ENCODE results near the gene GALNT18. TPM values are rescaled to one million over a fixed set of nuclear protein-coding genes. Genes with fewer than 3 reads are reported as not detected.

Gene GALNT18
- total and polyA plus RNA-seq, 8 donors, result 16.4 to 42.6 (median 23.0) TPM

DNA sequence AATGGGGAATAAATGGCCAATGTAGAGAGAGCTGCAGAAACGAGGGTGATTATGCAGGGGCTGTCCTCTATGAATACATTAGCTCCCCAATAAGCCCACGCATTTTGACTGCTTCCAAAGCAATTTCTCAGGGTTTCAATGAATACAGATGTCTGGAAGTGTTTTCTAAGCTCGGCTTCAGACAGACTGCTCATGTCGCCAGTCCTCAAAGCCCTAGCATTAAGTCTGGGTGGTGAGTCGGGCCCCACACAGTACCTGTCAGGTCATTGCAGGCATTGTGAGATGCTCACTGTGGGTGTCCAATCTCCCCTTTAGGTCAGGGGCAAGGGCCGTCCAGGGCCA, 250.9 kb downstream of the GALNT18 start:
- Histone ChIP-seq H3K27me3 (no peaks in the 10 kb centered on the region), H3K9me3 (no peaks in the 10 kb centered on the region), H3K4me3 (no peak overlapping the region), H3K4me1 (no peaks in the 10 kb centered on the region), H3K36me3 (peaks cover 0 to 14% of the 10 kb centered on the region in 2 donors), H3K27ac (no peak overlapping the region)
- DNase-seq (no peak), ATAC-seq (no peak)
- intact Hi-C loops (cut with DNase I), result no loop called here
- TF ChIP-seq, protein P1, sequence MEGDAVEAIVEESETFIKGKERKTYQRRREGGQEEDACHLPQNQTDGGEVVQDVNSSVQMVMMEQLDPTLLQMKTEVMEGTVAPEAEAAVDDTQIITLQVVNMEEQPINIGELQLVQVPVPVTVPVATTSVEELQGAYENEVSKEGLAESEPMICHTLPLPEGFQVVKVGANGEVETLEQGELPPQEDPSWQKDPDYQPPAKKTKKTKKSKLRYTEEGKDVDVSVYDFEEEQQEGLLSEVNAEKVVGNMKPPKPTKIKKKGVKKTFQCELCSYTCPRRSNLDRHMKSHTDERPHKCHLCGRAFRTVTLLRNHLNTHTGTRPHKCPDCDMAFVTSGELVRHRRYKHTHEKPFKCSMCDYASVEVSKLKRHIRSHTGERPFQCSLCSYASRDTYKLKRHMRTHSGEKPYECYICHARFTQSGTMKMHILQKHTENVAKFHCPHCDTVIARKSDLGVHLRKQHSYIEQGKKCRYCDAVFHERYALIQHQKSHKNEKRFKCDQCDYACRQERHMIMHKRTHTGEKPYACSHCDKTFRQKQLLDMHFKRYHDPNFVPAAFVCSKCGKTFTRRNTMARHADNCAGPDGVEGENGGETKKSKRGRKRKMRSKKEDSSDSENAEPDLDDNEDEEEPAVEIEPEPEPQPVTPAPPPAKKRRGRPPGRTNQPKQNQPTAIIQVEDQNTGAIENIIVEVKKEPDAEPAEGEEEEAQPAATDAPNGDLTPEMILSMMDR (IDR thresholded peaks at IDR 0.05), result no peak

DNA sequence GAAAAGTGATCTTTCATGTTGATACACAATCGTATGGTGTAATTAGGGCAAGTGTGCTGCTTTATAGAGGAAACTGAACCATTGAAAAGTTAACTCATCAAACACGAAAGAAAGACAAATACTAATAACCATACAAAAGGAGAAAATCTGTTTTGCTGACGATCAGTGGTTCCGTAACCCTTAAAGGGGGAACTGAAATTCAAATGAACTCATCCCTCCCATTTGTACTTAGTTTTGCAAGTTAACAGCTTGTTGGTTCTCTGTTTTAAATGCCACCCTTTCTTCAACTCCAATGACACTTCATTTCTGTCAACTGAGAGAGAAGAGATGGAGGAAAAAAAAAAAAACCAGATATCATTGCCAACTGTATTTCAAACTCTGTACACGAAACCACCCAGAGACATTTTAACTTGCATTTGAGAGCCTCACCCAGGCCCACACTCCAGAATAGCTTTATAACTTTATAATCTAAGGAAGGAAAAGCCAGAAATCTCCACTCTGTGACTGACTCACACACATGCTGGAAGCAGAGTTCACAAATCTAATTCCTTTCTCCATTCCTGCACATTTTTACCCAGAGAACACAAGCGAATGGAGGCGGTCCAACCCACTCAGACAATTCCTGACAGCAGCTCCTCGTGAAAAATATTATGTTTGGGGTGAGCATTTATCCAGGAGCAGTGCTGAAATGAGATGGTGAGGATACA, 251.4 kb downstream of the GALNT18 start:
- Histone ChIP-seq H3K27ac (no peak overlapping the region), H3K9me3 (no peaks in the 10 kb centered on the region), H3K27me3 (no peaks in the 10 kb centered on the region), H3K4me1 (no peaks in the 10 kb centered on the region), H3K4me3 (no peak overlapping the region), H3K36me3 (peaks cover 0 to 17% of the 10 kb centered on the region in 2 donors)
- TF ChIP-seq, protein P1 (IDR thresholded peaks at IDR 0.05), result no peak
- DNase-seq (no peak), ATAC-seq (no peak)
- intact Hi-C loops (cut with DNase I), result no loop called here

DNA sequence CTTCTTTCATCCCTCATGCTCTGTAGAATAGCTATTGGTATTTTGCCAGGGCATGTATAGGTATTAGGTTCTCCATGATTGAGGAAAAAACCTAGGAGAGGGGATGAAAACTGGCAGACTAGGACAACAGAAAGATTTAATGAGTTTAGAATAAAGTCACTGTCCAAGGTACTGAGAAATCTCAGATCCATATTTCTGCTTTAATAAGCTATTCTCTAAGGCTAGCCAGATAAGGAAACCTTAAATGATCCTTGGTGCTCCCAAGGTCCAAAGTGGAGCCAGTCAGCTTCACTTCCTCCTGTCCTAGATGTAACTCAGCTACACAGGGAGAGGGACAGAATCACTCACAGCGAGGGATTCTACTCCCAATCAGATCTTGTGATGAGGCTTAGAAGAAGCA, 255.0 kb downstream of the GALNT18 start:
- Histone ChIP-seq H3K4me1 (no peaks in the 10 kb centered on the region), H3K27ac (no peak overlapping the region), H3K4me3 (no peak overlapping the region), H3K9me3 (no peaks in the 10 kb centered on the region), H3K36me3 (peaks cover 0 to 3% of the 10 kb centered on the region in 2 donors), H3K27me3 (no peaks in the 10 kb centered on the region)
- ATAC-seq (no peak), DNase-seq (no peak)
- intact Hi-C loops (cut with DNase I), result no loop called here
- TF ChIP-seq, protein P1 (IDR thresholded peaks at IDR 0.05), result no peak

DNA sequence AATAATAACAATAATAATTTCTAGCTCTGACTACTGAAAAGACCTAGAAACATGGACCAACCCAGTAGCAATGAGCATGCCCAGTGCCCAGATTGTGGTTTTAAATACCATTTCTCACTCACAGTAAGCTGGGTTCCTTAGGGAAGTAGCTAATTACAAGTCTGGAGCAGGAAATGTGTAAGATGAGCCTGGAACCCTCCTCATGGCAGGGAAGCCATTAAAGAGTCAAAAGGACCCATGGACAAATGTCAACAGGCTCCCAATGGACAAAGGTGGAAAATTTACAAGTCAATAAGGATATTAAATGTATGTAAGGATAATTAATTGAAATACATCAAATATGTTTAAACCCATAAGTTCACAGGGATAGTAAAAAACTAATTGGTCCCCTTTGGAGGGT, 258.1 kb downstream of the GALNT18 start:
- TF ChIP-seq, protein P1 (IDR thresholded peaks at IDR 0.05), result no peak
- H3K36me3 ChIP-seq, result peaks cover 0 to 3% of the 10 kb centered on the region in 2 donors
- H3K4me1 ChIP-seq, result no peaks in the 10 kb centered on the region
- H3K27me3 ChIP-seq, result no peaks in the 10 kb centered on the region
- H3K27ac ChIP-seq, result no peak overlapping the region
- ATAC-seq (no peak), DNase-seq (no peak)
- intact Hi-C loops (cut with DNase I), result no loop called here
- H3K4me3 ChIP-seq, result no peak overlapping the region
- no peaks in the 10 kb centered on the region for H3K9me3 ChIP-seq

DNA sequence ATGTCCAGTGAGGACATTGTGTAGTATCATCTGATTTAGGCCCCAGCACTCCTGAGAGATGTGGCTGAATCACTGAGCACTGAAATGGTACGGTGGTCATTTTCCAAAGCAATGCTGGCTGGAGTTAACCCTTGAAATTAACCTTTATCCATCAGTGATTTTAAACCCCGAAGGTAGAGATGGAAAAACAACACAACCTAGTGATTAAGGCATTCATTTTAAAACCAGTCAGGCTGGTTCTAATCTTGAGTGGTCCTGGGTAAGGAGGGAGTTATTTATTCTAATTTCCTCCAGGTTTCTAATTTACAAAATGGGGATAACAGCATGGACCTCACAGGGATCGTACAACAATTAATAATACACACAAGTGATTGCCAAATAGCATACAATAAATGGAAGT, 262.2 kb downstream of the GALNT18 start:
- H3K36me3 ChIP-seq, result no peaks in the 10 kb centered on the region
- no peaks in the 10 kb centered on the region for H3K4me1 ChIP-seq
- TF ChIP-seq, protein P1 (IDR thresholded peaks at IDR 0.05), result no peak
- no peak for ATAC-seq
- DNase-seq, result peak in 1 of 4 donors; percentile 35
- H3K27me3 ChIP-seq, result no peaks in the 10 kb centered on the region
- H3K4me3 ChIP-seq, result no peak overlapping the region
- intact Hi-C loops (cut with DNase I), result no loop called here
- no peak overlapping the region for H3K27ac ChIP-seq
- no peaks in the 10 kb centered on the region for H3K9me3 ChIP-seq
